H1 (cell line): ENCODE data around the gene STARD8. TPM values are rescaled to one million over a fixed set of nuclear protein-coding genes. Genes with fewer than 3 reads are reported as not detected.

Source experiments
- ASH2L ChIP-seq: fragments of 200-600, 300-600 bp; sonication (generic); IDR thresholded peaks from one replicate; pipeline ENCODE4 v1.7.1; 2017; ENCODE audit warnings: low read length
- GABPA ChIP-seq: IDR thresholded peaks from 2 replicates; pipeline ENCODE4 v1.6.1; 2011; ENCODE audit warnings: mild to moderate bottlenecking, low read length, moderate library complexity, borderline replicate concordance; ENCODE audit not compliant: insufficient read depth
- GTF2F1 ChIP-seq: IDR thresholded peaks from 2 replicates; pipeline ENCODE4 v1.6.1; 2012; ENCODE audit warnings: low read depth, low read length, improper control_type of control experiment, borderline replicate concordance
- TBP ChIP-seq: IDR thresholded peaks from 2 replicates; pipeline ENCODE4 v1.6.1; 2011; ENCODE audit warnings: low read depth, low read length, improper control_type of control experiment
- polyA plus RNA-seq, 7 experiments: library from polyadenylated mRNA; depleted of rRNA in 3 of 7; stranded (reverse) in 5 of 7; unstranded in 2 of 7; fragments of >200 nt in 5 of 7; fragments of 200-250 nt in 2 of 7; gene quantifications; 1 replicate in 5 of 7; 2 replicates in 1 of 7; 4 replicates in 1 of 7; pipeline versions ENCODE4 v1.2.1 to v1.2.3, GENCODE V29; 2011 to 2013; ENCODE audit warnings: missing spikeins in 2 of 7, mixed read lengths in 2 of 7
- total RNA-seq: library from RNA; stranded (reverse); fragmentation: NEBNext Ultra II Directional; extraction: Animal tissue kit (Norgen Biotek cat#: 25700); gene quantifications from 2 replicates; pipeline ENCODE4 v1.2.1, GENCODE V29; 2021

The STARD8 gene
- total and polyA plus RNA-seq, 2 of the 8 experiments (the other 6 are each of a cell fraction or from before 2014, with no cell fraction given): 1.8 to 3.8 TPM

GRCh38 chrX:68746988-68747387, 99.5 kb downstream of the STARD8 start (continued):
- TF ChIP-seq GTF2F1 (no peak), TBP (no peak), GABPA (no peak), ASH2L (no peak)
